ENCODE measurements around the gene GJD2. TPM values are rescaled to one million over a fixed set of nuclear protein-coding genes. Genes with fewer than 3 reads are reported as not detected.

Gene GJD2
- total and polyA plus RNA-seq, 3 experiments from 2014 or later = not detected

DNA sequence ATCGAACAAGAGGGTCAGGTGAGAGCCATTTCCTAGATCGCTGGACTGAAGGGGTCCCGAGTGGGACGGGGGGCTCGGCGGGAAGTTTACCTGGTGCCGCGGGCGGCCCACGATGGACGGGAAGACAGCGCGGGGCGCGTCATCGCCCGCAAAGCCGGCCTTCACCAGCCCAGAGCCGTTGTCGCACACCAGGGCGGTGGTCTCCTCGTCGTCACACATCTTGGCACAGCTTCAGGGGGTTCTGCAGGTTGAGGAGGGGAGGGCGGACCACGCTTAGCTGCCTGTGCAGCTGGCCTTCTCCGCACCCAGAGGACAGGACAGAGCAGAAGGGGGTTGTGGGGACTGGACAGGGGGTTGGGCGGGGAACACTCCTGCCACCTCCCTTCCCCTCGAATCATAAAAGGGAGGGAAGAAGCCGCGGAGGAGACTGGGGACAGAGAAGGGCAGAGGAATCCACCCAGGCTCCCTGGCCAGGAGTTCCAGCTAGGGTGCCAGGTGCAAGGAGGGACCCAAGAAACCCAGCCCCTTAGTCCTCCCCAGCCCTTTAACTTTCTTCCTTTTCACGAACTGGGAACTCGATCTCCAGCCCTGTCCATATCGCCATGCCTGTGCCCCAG is 39.9 kb upstream of the GJD2 start:
- Mint-ChIP-seq H3K27ac (no peak overlapping the region), H3K4me1 (peaks cover 0 to 3% (median 0%) of the 10 kb centered on the region in 3 donors), H3K36me3 (no peaks in the 10 kb centered on the region), H3K4me3 (no peak overlapping the region), H3K27me3 (peaks cover 18 to 74% of the 10 kb centered on the region in 2 donors), H3K9me3 (peaks cover 0 to 2% (median 0%) of the 10 kb centered on the region in 5 donors)
- H3K4me1 ChIP-seq (ENCODE audit: insufficient read depth, low read length) = no peaks in the 10 kb centered on the region
- H3K27ac ChIP-seq (ENCODE audit: low read depth, low read length) = no peak overlapping the region
- ChIA-PET POLR2A (no interaction called here), CTCF (no interaction called here)
- H3K36me3 ChIP-seq (ENCODE audit: insufficient read depth, low read length) = no peaks in the 10 kb centered on the region
- H3K9me3 ChIP-seq (ENCODE audit: low read length) = no peaks in the 10 kb centered on the region
- H3K4me3 ChIP-seq (ENCODE audit: low read length) = no peak overlapping the region
- DNase-seq = no peak
- no peaks in the 10 kb centered on the region for H3K27me3 ChIP-seq (ENCODE audit: insufficient read depth, low read length, poor library complexity, severe bottlenecking)

DNA sequence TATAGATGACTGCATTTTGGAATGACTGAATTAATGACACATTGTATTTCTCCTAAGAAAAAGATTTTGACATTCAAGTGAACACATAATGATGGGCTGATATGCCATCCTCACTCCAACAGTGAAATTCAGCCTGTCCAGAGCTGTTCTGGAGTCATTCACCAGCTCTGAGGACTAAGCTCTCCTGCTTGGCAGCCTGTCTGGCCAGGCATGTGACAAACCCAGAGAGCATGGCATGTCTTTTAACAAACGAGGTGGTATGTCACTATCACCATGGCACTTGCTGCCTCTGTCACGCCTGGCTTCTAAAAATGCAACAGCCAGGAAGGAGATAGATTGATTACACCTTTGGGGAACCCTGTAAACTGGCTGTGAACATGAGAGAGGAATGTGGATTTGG is 39.1 kb upstream of the GJD2 start:
- peaks cover 17 to 73% of the 10 kb centered on the region in 2 donors for H3K27me3 Mint-ChIP-seq
- Histone ChIP-seq H3K9me3 (ENCODE audit: low read length) (no peaks in the 10 kb centered on the region), H3K36me3 (ENCODE audit: insufficient read depth, low read length) (no peaks in the 10 kb centered on the region), H3K4me1 (ENCODE audit: insufficient read depth, low read length) (no peaks in the 10 kb centered on the region), H3K4me3 (ENCODE audit: low read length) (no peak overlapping the region), H3K27me3 (ENCODE audit: insufficient read depth, low read length, poor library complexity, severe bottlenecking) (no peaks in the 10 kb centered on the region), H3K27ac (ENCODE audit: low read depth, low read length) (no peak overlapping the region)
- H3K27ac Mint-ChIP-seq = no peak overlapping the region
- peaks cover 0 to 3% (median 0%) of the 10 kb centered on the region in 3 donors for H3K4me1 Mint-ChIP-seq
- H3K9me3 Mint-ChIP-seq = peaks cover 0 to 2% (median 0%) of the 10 kb centered on the region in 5 donors
- no peak overlapping the region for H3K4me3 Mint-ChIP-seq
- ChIA-PET POLR2A (no interaction called here), CTCF (no interaction called here)
- no peaks in the 10 kb centered on the region for H3K36me3 Mint-ChIP-seq
- DNase-seq = no peak

DNA sequence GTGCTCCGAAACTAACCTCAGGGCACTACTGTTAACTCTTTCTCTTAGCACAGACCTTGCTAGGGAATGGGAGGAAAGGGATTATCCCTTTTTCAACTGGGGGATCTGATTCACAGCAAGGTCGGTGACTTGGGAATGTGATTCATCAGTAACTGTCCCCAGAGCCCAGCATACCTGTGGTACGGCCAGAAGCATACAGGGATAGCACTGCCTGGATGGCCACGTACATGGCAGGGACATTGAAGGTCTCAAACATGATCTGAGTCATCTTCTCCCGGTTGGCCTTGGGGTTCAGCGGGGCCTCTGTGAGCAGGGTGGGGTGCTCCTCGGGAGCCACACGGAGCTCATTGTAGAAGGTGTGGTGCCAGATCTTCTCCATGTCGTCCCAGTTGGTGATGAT is 38.3 kb upstream of the GJD2 start:
- H3K4me1 Mint-ChIP-seq = peaks cover 0 to 3% (median 0%) of the 10 kb centered on the region in 3 donors
- Histone ChIP-seq H3K27ac (ENCODE audit: low read depth, low read length) (no peak overlapping the region), H3K27me3 (ENCODE audit: insufficient read depth, low read length, poor library complexity, severe bottlenecking) (no peaks in the 10 kb centered on the region), H3K4me3 (ENCODE audit: low read length) (no peak overlapping the region), H3K9me3 (ENCODE audit: low read length) (no peaks in the 10 kb centered on the region), H3K4me1 (ENCODE audit: insufficient read depth, low read length) (no peaks in the 10 kb centered on the region), H3K36me3 (ENCODE audit: insufficient read depth, low read length) (no peaks in the 10 kb centered on the region)
- peaks cover 17 to 72% of the 10 kb centered on the region in 2 donors for H3K27me3 Mint-ChIP-seq
- no peak overlapping the region for H3K27ac Mint-ChIP-seq
- no peak for DNase-seq
- H3K36me3 Mint-ChIP-seq = no peaks in the 10 kb centered on the region
- CTCF ChIA-PET = no interaction called here
- POLR2A ChIA-PET = no interaction called here
- peaks cover 0 to 2% (median 0%) of the 10 kb centered on the region in 5 donors for H3K9me3 Mint-ChIP-seq
- H3K4me3 Mint-ChIP-seq = no peak overlapping the region

DNA sequence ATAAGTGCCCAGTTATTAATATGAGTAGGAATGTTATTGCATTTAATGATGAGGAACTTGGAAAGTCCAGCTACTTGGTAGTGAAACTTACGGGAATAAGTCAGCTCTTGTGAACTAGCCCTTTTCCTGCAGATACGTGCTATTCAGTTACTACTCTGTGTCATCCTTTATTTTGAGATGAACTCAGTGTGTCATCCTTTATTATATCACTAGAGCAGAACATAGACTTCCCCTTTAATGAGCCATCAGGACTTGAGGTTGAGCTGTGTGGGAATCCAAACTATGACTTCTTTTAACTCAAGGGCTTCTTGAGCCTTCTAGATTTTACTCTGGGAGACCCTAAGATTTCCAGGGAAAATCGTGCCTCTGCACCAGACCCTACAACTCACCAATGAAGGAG is 36.9 kb upstream of the GJD2 start:
- no peaks in the 10 kb centered on the region for H3K9me3 ChIP-seq (ENCODE audit: low read length)
- H3K4me1 ChIP-seq (ENCODE audit: insufficient read depth, low read length) = no peaks in the 10 kb centered on the region
- ChIA-PET POLR2A (no interaction called here), CTCF (no interaction called here)
- Mint-ChIP-seq H3K4me1 (peaks cover 0 to 3% (median 0%) of the 10 kb centered on the region in 3 donors), H3K27me3 (peaks cover 17 to 66% of the 10 kb centered on the region in 2 donors), H3K36me3 (no peaks in the 10 kb centered on the region), H3K27ac (no peak overlapping the region), H3K9me3 (peaks cover 0 to 2% (median 0%) of the 10 kb centered on the region in 5 donors), H3K4me3 (no peak overlapping the region)
- DNase-seq = no peak
- no peak overlapping the region for H3K4me3 ChIP-seq (ENCODE audit: low read length)
- no peak overlapping the region for H3K27ac ChIP-seq (ENCODE audit: low read depth, low read length)
- H3K27me3 ChIP-seq (ENCODE audit: insufficient read depth, low read length, poor library complexity, severe bottlenecking) = no peaks in the 10 kb centered on the region
- no peaks in the 10 kb centered on the region for H3K36me3 ChIP-seq (ENCODE audit: insufficient read depth, low read length)

DNA sequence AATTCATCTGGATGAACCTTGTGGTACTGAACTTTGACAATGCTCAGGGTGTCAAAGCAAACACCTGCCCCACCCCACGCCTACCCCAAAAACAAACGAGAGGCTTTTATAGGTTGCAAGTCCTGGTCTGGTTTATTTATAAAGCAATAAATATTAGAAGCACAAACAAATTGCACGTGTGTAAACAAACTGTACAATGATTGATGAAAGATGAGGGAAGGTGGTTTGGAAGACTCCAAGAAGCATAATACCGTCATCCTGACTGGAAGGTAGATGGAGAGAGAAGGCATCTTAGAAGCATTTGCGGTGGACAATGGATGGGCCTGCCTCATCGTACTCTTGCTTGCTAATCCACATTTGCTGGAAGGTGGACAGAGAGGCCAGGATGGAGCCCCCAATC is 35.3 kb upstream of the GJD2 start:
- DNase-seq = no peak
- Histone ChIP-seq H3K27me3 (ENCODE audit: insufficient read depth, low read length, poor library complexity, severe bottlenecking) (no peaks in the 10 kb centered on the region), H3K9me3 (ENCODE audit: low read length) (no peaks in the 10 kb centered on the region), H3K27ac (ENCODE audit: low read depth, low read length) (no peak overlapping the region), H3K4me1 (ENCODE audit: insufficient read depth, low read length) (no peaks in the 10 kb centered on the region), H3K4me3 (ENCODE audit: low read length) (no peak overlapping the region), H3K36me3 (ENCODE audit: insufficient read depth, low read length) (no peaks in the 10 kb centered on the region)
- H3K27ac Mint-ChIP-seq = no peak overlapping the region
- ChIA-PET CTCF (no interaction called here), POLR2A (no interaction called here)
- H3K4me3 Mint-ChIP-seq = no peak overlapping the region
- peaks cover 18 to 68% of the 10 kb centered on the region in 2 donors for H3K27me3 Mint-ChIP-seq
- H3K4me1 Mint-ChIP-seq = peaks cover 0 to 3% (median 0%) of the 10 kb centered on the region in 3 donors
- peaks cover 0 to under 1% (median 0%) of the 10 kb centered on the region in 5 donors for H3K9me3 Mint-ChIP-seq
- H3K36me3 Mint-ChIP-seq = no peaks in the 10 kb centered on the region

DNA sequence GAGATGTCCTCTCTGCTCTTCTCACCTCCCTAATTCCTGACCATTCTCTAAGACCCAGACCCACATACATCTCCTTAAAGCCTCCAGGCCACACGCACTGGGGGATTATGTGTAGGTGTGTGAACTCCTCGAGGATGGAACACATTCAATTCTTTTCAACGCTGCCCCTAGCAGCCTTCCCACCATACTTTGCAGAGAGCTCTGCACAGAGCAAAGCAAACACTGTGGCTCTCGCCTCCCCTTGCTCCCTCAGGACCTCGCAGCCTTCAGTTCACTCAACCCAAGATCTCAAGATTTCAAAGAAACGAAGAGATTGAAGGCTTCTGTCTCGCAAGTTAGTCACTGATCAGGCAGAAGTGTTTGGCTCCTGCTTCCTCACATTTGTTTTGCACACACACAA is 34.5 kb upstream of the GJD2 start:
- Mint-ChIP-seq H3K27ac (no peak overlapping the region), H3K36me3 (no peaks in the 10 kb centered on the region), H3K4me3 (no peak overlapping the region), H3K27me3 (peaks cover 16 to 67% of the 10 kb centered on the region in 2 donors), H3K4me1 (peaks cover 0 to 1% (median 0%) of the 10 kb centered on the region in 3 donors), H3K9me3 (no peaks in the 10 kb centered on the region)
- no peaks in the 10 kb centered on the region for H3K27me3 ChIP-seq (ENCODE audit: insufficient read depth, low read length, poor library complexity, severe bottlenecking)
- ChIA-PET POLR2A (no interaction called here), CTCF (interaction anchor here (0.6 kb wide), 1 partner anchor 8 kb away, joined by 3 read pairs; no protein-coding TSS in a partner anchor)
- H3K27ac ChIP-seq (ENCODE audit: low read depth, low read length) = no peak overlapping the region
- H3K9me3 ChIP-seq (ENCODE audit: low read length) = no peaks in the 10 kb centered on the region
- H3K4me1 ChIP-seq (ENCODE audit: insufficient read depth, low read length) = no peaks in the 10 kb centered on the region
- no peak for DNase-seq
- H3K4me3 ChIP-seq (ENCODE audit: low read length) = no peak overlapping the region
- H3K36me3 ChIP-seq (ENCODE audit: insufficient read depth, low read length) = no peaks in the 10 kb centered on the region

DNA sequence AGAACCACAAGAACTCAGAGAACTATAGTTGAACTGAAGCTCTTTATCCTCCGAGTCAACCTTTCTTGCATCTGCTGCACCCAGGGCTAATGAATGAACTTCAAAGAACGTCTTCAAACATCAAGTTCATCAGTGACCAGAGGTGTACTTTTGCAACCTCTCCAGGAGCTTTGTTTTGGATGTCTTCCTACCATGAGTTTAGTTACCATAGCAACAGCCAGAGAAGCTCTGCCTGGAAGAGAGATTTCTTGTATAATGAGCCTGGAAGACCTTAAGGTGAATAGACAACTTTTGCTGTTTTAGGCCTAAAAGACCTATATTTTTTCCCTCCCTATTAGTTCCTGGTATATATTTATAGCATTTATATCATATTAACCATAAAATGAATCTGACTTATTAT is 31.4 kb upstream of the GJD2 start:
- Mint-ChIP-seq H3K36me3 (no peaks in the 10 kb centered on the region), H3K9me3 (peaks cover 0 to 9% (median 4%) of the 10 kb centered on the region in 5 donors), H3K27me3 (peaks cover 11 to 49% of the 10 kb centered on the region in 2 donors), H3K27ac (no peak overlapping the region), H3K4me1 (no peaks in the 10 kb centered on the region), H3K4me3 (no peak overlapping the region)
- Histone ChIP-seq H3K27ac (ENCODE audit: low read depth, low read length) (no peak overlapping the region), H3K27me3 (ENCODE audit: insufficient read depth, low read length, poor library complexity, severe bottlenecking) (no peaks in the 10 kb centered on the region), H3K4me3 (ENCODE audit: low read length) (no peak overlapping the region), H3K4me1 (ENCODE audit: insufficient read depth, low read length) (no peaks in the 10 kb centered on the region), H3K36me3 (ENCODE audit: insufficient read depth, low read length) (no peaks in the 10 kb centered on the region), H3K9me3 (ENCODE audit: low read length) (no peaks in the 10 kb centered on the region)
- DNase-seq = no peak
- ChIA-PET CTCF (no interaction called here), POLR2A (no interaction called here)

DNA sequence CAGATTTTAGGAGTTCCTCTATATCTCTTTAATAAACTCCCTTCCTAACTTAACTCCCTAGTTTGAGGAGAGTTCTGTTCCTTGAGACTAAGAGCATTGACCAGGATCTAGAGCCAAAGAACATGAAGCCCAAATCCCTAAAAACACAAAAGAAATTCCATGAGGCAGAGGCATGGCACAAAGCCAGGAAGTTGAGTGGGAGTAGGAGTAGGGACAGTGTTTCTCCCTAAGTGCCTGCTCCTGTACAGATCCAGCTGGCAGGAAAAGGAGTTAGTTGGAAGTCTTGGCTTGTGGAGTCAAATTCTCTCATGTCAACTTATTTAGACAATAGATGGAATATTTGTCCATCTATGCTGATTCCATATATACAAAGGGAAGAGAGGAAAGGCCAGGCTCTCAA is 29.2 kb upstream of the GJD2 start:
- Histone ChIP-seq H3K4me1 (ENCODE audit: insufficient read depth, low read length) (no peaks in the 10 kb centered on the region), H3K27me3 (ENCODE audit: insufficient read depth, low read length, poor library complexity, severe bottlenecking) (no peaks in the 10 kb centered on the region), H3K36me3 (ENCODE audit: insufficient read depth, low read length) (no peaks in the 10 kb centered on the region), H3K9me3 (ENCODE audit: low read length) (no peaks in the 10 kb centered on the region), H3K27ac (ENCODE audit: low read depth, low read length) (no peak overlapping the region), H3K4me3 (ENCODE audit: low read length) (no peak overlapping the region)
- no peak for DNase-seq
- Mint-ChIP-seq H3K4me3 (no peak overlapping the region), H3K4me1 (no peaks in the 10 kb centered on the region), H3K27me3 (peaks cover 11 to 34% of the 10 kb centered on the region in 2 donors), H3K36me3 (no peaks in the 10 kb centered on the region), H3K27ac (no peak overlapping the region), H3K9me3 (peaks cover 0 to 11% (median 9%) of the 10 kb centered on the region in 5 donors)
- POLR2A ChIA-PET = no interaction called here
- CTCF ChIA-PET = no interaction called here
